Upper lobe of left lung (tissue), 6 donors: ENCODE results near the gene FOXC2. TPM values are rescaled to one million over a fixed set of nuclear protein-coding genes. Genes with fewer than 3 reads are reported as not detected.

Experiments
- ATAC-seq, 2 donors: fragments of 200-7000 bp; cut with Tn5 transposase; one replicate each; pipeline ENCODE4 v1.9.1; 2022; ENCODE audit warnings: mild to moderate bottlenecking in 2 of 2, moderate library complexity in 2 of 2; ENCODE audit not compliant: low FRiP score in 2 of 2
- DNase-seq, 2 donors: peaks; one replicate each; pipeline ENCODE4 v3.0.0-alpha.2; 2019 to 2020
- H3K27ac ChIP-seq, 4 donors: fragments of 200-600 bp; sonication (generic); one replicate each; pipeline ENCODE4 v1.5.1; 2016 to 2019
- H3K27me3 ChIP-seq, 4 donors: fragments of 200-600 bp; sonication (generic); one replicate each; pipeline ENCODE4 v1.5.1; 2017 to 2019
- H3K36me3 ChIP-seq, 4 donors: fragments of 200-600 bp; sonication (generic); one replicate each; pipeline ENCODE4 v1.5.1; 2016 to 2019
- H3K4me1 ChIP-seq, 4 donors: fragments of 200-600 bp; sonication (generic); one replicate each; pipeline ENCODE4 v1.5.1; 2018 to 2019
- H3K4me3 ChIP-seq, 4 donors: fragments of 200-600 bp; sonication (generic); one replicate each; pipeline ENCODE4 v1.5.1; 2017 to 2019; ENCODE audit warnings: mild to moderate bottlenecking in 2 of 4, moderate library complexity in 1 of 4
- H3K9me3 ChIP-seq, 4 donors: fragments of 200-600 bp; sonication (generic); one replicate each; pipeline ENCODE4 v1.5.1; 2018 to 2019
- CTCF ChIP-seq, 6 experiments: fragments of 450-650 bp in 4 of 6; fragments of 200-600 bp in 2 of 6; sonication (generic) in 2 of 6; IDR thresholded peaks; one replicate each; pipeline ENCODE4 v1.5.1; 2016 to 2019; ENCODE audit warnings: antibody characterized with exemption in 6 of 6
- EP300 ChIP-seq, 4 donors: sonication (generic); formaldehyde crosslinking; IDR thresholded peaks; one replicate each; pipeline ENCODE4 v1.5.1; 2017; ENCODE audit warnings: antibody characterized with exemption in 4 of 4, control low read depth in 2 of 4
- POLR2A ChIP-seq, 4 donors: fragments of 450-650 bp; IDR thresholded peaks; one replicate each; pipeline ENCODE4 v1.5.1; 2016 to 2017; ENCODE audit warnings: antibody characterized with exemption in 4 of 4, mild to moderate bottlenecking in 2 of 4
- POLR2AphosphoS5 ChIP-seq, 2 donors: sonication (generic); formaldehyde crosslinking; IDR thresholded peaks; one replicate each; pipeline ENCODE4 v1.5.1; 2017; ENCODE audit warnings: antibody characterized with exemption in 2 of 2
- WGBS, 2 donors: methylation state at CpG; one replicate each; pipeline ENCODE4 v1.1.5; 2017 to 2018; 5-methylcytosine and 5-hydroxymethylcytosine counted together
- total RNA-seq, 6 donors: library from RNA; depleted of rRNA in 4 of 6; stranded (reverse); fragments of >200 nt in 4 of 6; gene quantifications; one replicate each; pipeline versions ENCODE4 v1.1.0 to v1.2.1, GENCODE V29; 2016 to 2021
- donor health status: DM: no; HTN: no; CAD: no; lungs with moderate emphysema.
- donor health status: DM: no; HTN: yes; CAD: no; lungs with severe emphysema.

Gene FOXC2
- total RNA-seq, 6 donors from 2014 or later = 0.39 to 1.9 (median 0.56) TPM; not detected in 2

- peaks cover 16 to 41% (median 33%) of the 10 kb centered on the region in 4 donors for H3K4me1 ChIP-seq
- peak overlapping the region in 3 of 4 donors; percentile 28 to 47 (median 30) for H3K4me3 ChIP-seq
- 1 to 3% methylated on average over 39 to 54 of the region's 54 CpGs for WGBS, 2 donors
- peak; percentile 44 to 76 for ATAC-seq
- no peaks in the 10 kb centered on the region for H3K36me3 ChIP-seq
- H3K27ac ChIP-seq = peak overlapping the region in 3 of 4 donors; percentile 42 to 56 (median 54)
- no peaks in the 10 kb centered on the region for H3K9me3 ChIP-seq
- H3K27me3 ChIP-seq = peaks cover 0 to 39% (median 15%) of the 10 kb centered on the region in 4 donors
- peak; percentile 36 to 88 for DNase-seq
- TF ChIP-seq EP300 (IDR thresholded peaks at IDR 0.05) = no peak
- no peak for TF ChIP-seq POLR2A (IDR thresholded peaks at IDR 0.05)
- TF ChIP-seq POLR2AphosphoS5 (IDR thresholded peaks at IDR 0.05) = peak in 1 of 2 donors; percentile 39
- peak in 3 of 6 experiments; percentile 10 to 13 (median 11) for TF ChIP-seq CTCF (IDR thresholded peaks at IDR 0.05)
These were observed 9.3 kb downstream of the FOXC2 start for GRCh38 chr16:86575754-86576557.

- H3K9me3 ChIP-seq = no peaks in the 10 kb centered on the region
- no peak for ATAC-seq
- peak overlapping the region; percentile 42 to 56 (median 54) for H3K27ac ChIP-seq
- TF ChIP-seq POLR2AphosphoS5 (IDR thresholded peaks at IDR 0.05) (no peak), EP300 (IDR thresholded peaks at IDR 0.05) (no peak), CTCF (IDR thresholded peaks at IDR 0.05) (no peak), POLR2A (IDR thresholded peaks at IDR 0.05) (no peak)
- DNase-seq = peak in 1 of 2 donors; percentile 81
- peaks cover 16 to 41% (median 33%) of the 10 kb centered on the region in 4 donors for H3K4me1 ChIP-seq
- H3K27me3 ChIP-seq = peaks cover 0 to 39% (median 14%) of the 10 kb centered on the region in 4 donors
- peak overlapping the region in 3 of 4 donors; percentile 28 to 47 (median 30) for H3K4me3 ChIP-seq
- no peaks in the 10 kb centered on the region for H3K36me3 ChIP-seq
- 15 to 16% methylated on average over 26 to 33 of the region's 33 CpGs for WGBS, 2 donors
These were observed 10.1 kb downstream of the FOXC2 start for GRCh38 chr16:86576591-86577313.

GRCh38 chr16:86577314-86577971 is 10.8 kb downstream of the FOXC2 start:
- ATAC-seq (no peak), DNase-seq (no peak)
- H3K27me3 ChIP-seq = peaks cover 0 to 39% (median 13%) of the 10 kb centered on the region in 4 donors
- no peaks in the 10 kb centered on the region for H3K36me3 ChIP-seq
- peak overlapping the region in 1 of 4 donors; percentile 1 for H3K4me3 ChIP-seq
- TF ChIP-seq CTCF (IDR thresholded peaks at IDR 0.05) (no peak), EP300 (IDR thresholded peaks at IDR 0.05) (no peak), POLR2AphosphoS5 (IDR thresholded peaks at IDR 0.05) (no peak), POLR2A (IDR thresholded peaks at IDR 0.05) (no peak)
- 39 to 40% methylated on average over 12 of the region's 12 CpGs for WGBS, 2 donors
- H3K4me1 ChIP-seq = peaks cover 16 to 41% (median 33%) of the 10 kb centered on the region in 4 donors
- no peaks in the 10 kb centered on the region for H3K9me3 ChIP-seq
- H3K27ac ChIP-seq = peak overlapping the region; percentile 42 to 56 (median 54)

- Histone ChIP-seq H3K27ac (peak within 1 kb of the TSS; percentile 45 to 77 (median 63)), H3K36me3 (no peaks in the 10 kb centered on the region), H3K9me3 (no peaks in the 10 kb centered on the region), H3K27me3 (peaks cover 0 to 39% (median 13%) of the 10 kb centered on the region in 4 donors), H3K4me3 (peak within 1 kb of the TSS in 3 of 4 donors; percentile 12 to 42 (median 36)), H3K4me1 (peaks cover 16 to 41% (median 33%) of the 10 kb centered on the region in 4 donors)
- ATAC-seq (no peak), DNase-seq (no peak)
- 40 to 52% methylated on average over 13 of the region's 13 CpGs for WGBS, 2 donors
- no peak for TF ChIP-seq CTCF (IDR thresholded peaks at IDR 0.05)
- TF ChIP-seq EP300 (IDR thresholded peaks at IDR 0.05) = no peak
- TF ChIP-seq POLR2A (IDR thresholded peaks at IDR 0.05) = no peak
- no peak for TF ChIP-seq POLR2AphosphoS5 (IDR thresholded peaks at IDR 0.05)
These were observed 11.5 kb downstream of the FOXC2 start, which contains the start of gene FOXL1 for GRCh38 chr16:86578061-86578599. Gene FOXL1, plus strand, starts transcription at chr16:86578549. Its CDS starts 175 bp downstream, at chr16:86578724.
